GM23338 (cell line): ENCODE data around the gene FUT8. TPM values are rescaled to one million over a fixed set of nuclear protein-coding genes. Genes with fewer than 3 reads are reported as not detected.

Experiments used
- ATAC-seq: fragments of 200-7000 bp; cut with Tn5 transposase; 3 replicates; pipeline ENCODE4 v1.9.1; 2020
- DNase-seq: peaks from one replicate; pipeline ENCODE4 v3.0.0-alpha.2; 2015; ENCODE audit warnings: low spot score
- H2AFZ ChIP-seq: fragments of 200-600 bp; sonication (generic); 2 replicates; pipeline ENCODE4 v1.8.0; 2016; ENCODE audit warnings: antibody characterized with exemption, mild to moderate bottlenecking, moderate library complexity
- H3F3A ChIP-seq: fragments of 200-600 bp; sonication (generic); replicated peaks from 2 replicates; pipeline ENCODE4 v1.8.0; 2017; ENCODE audit warnings: antibody characterized with exemption, mixed run types, low read depth
- H3K27ac ChIP-seq: fragments of 200-600 bp; sonication (generic); 2 replicates; pipeline ENCODE4 v1.6.1; 2016; ENCODE audit warnings: low read depth
- H3K27me3 ChIP-seq: fragments of 200-600 bp; sonication (generic); 2 replicates; pipeline ENCODE4 v1.8.0; 2016; ENCODE audit warnings: mild to moderate bottlenecking, mixed run types, moderate library complexity; ENCODE audit not compliant: insufficient read depth
- H3K36me3 ChIP-seq: fragments of 200-600 bp; sonication (generic); 2 replicates; pipeline ENCODE4 v1.8.0; 2016; ENCODE audit warnings: mild to moderate bottlenecking; ENCODE audit not compliant: insufficient read depth
- H3K4me1 ChIP-seq: fragments of 200-600 bp; sonication (generic); 2 replicates; pipeline ENCODE4 v1.8.0; 2016; ENCODE audit warnings: mild to moderate bottlenecking, moderate library complexity; ENCODE audit not compliant: insufficient read depth
- H3K4me2 ChIP-seq: fragments of 200-600 bp; sonication (generic); 2 replicates; pipeline ENCODE4 v1.7.1; 2017; ENCODE audit warnings: mixed run types
- H3K4me3 ChIP-seq: fragments of 200-600 bp; sonication (generic); 2 replicates; pipeline ENCODE4 v1.6.1; 2016; ENCODE audit warnings: mixed run types
- H3K79me2 ChIP-seq: fragments of 200-600 bp; sonication (generic); replicated peaks from 2 replicates; pipeline ENCODE4 v1.8.0; 2017; ENCODE audit warnings: mild to moderate bottlenecking; ENCODE audit not compliant: insufficient read depth
- H3K9me2 ChIP-seq: fragments of 200-600 bp; sonication (generic); 2 replicates; pipeline ENCODE4 v1.8.0; 2017; ENCODE audit not compliant: insufficient read depth
- H4K20me1 ChIP-seq: fragments of 200-600 bp; sonication (generic); replicated peaks from 2 replicates; pipeline ENCODE4 v1.8.0; 2017; ENCODE audit warnings: mild to moderate bottlenecking; ENCODE audit not compliant: insufficient read depth
- H3K27ac Mint-ChIP-seq: 2 replicates; pipeline ENCODE4 v1.8.0; 2020; ENCODE audit warnings: inconsistent platforms, mild to moderate bottlenecking, moderate library complexity, mixed read lengths
- H3K27me3 Mint-ChIP-seq: 3 replicates; pipeline ENCODE4 v1.8.0; 2022; ENCODE audit warnings: low read depth, mild to moderate bottlenecking, moderate library complexity, mixed read lengths, inconsistent platforms; ENCODE audit not compliant: insufficient read depth, poor library complexity
- H3K36me3 Mint-ChIP-seq: 3 replicates; pipeline ENCODE4 v1.8.0; 2021; ENCODE audit warnings: low read depth, mild to moderate bottlenecking, inconsistent platforms, moderate library complexity, mixed read lengths
- H3K4me1 Mint-ChIP-seq: 3 replicates; pipeline ENCODE4 v1.8.0; 2020; ENCODE audit warnings: mild to moderate bottlenecking, inconsistent platforms, mixed read lengths
- H3K4me3 Mint-ChIP-seq: 3 replicates; pipeline ENCODE4 v1.8.0; 2021; ENCODE audit warnings: moderate library complexity, mild to moderate bottlenecking, inconsistent platforms, mixed read lengths
- H3K9me3 Mint-ChIP-seq: 3 replicates; pipeline ENCODE4 v1.8.0; 2020; ENCODE audit warnings: moderate library complexity, mild to moderate bottlenecking, inconsistent platforms, mixed read lengths
- CREB1 ChIP-seq: fragments of 250-450 bp; sonication (Bioruptor Pico); IDR thresholded peaks from 2 replicates; pipeline ENCODE4 v1.5.0; 2020; ENCODE audit warnings: low read depth, mild to moderate bottlenecking, moderate library complexity
- CTCF ChIP-seq, 2 experiments: fragments of 200-600 bp in 1 of 2; sonication (generic) in 1 of 2; conservative IDR thresholded peaks; 2 replicates each; pipeline versions ENCODE4 v1.5.1 to v1.6.1; 2016 to 2017; ENCODE audit warnings: antibody characterized with exemption in 2 of 2, low read depth in 2 of 2, mild to moderate bottlenecking in 2 of 2, moderate library complexity in 1 of 2
- ETS1 ChIP-seq: IDR thresholded peaks from 2 replicates; pipeline ENCODE4 v1.6.1; 2016; ENCODE audit warnings: antibody characterized with exemption
- EZH2phosphoT487 ChIP-seq: fragments of 200-600 bp; sonication (generic); IDR thresholded peaks from one replicate; pipeline ENCODE4 v1.8.1; 2018; ENCODE audit warnings: antibody characterized with exemption; ENCODE audit not compliant: unreplicated experiment
- NANOG ChIP-seq: IDR thresholded peaks from 2 replicates; pipeline ENCODE4 v1.6.1; 2016; ENCODE audit warnings: antibody characterized with exemption, borderline replicate concordance
- POLR2AphosphoS5 ChIP-seq: IDR thresholded peaks from 2 replicates; pipeline ENCODE4 v1.6.1; 2016; ENCODE audit warnings: antibody characterized with exemption, low read depth
- REST ChIP-seq: IDR thresholded peaks from one replicate; pipeline ENCODE4 v1.6.1; 2018; ENCODE audit warnings: antibody characterized with exemption; ENCODE audit not compliant: unreplicated experiment
- STAT1 ChIP-seq: IDR thresholded peaks from one replicate; pipeline ENCODE4 v1.6.1; 2016; ENCODE audit warnings: antibody characterized with exemption; ENCODE audit not compliant: unreplicated experiment
- ZNF114 ChIP-seq: fragments of 250-450 bp; sonication (Bioruptor Pico); IDR thresholded peaks from 2 replicates; pipeline ENCODE4 v1.5.0; 2020; ENCODE audit warnings: mild to moderate bottlenecking, moderate library complexity
- ZNF331 ChIP-seq: fragments of 250-450 bp; sonication (Bioruptor Pico); IDR thresholded peaks from 2 replicates; pipeline ENCODE4 v1.5.0; 2020; ENCODE audit warnings: low read depth, mild to moderate bottlenecking, moderate library complexity
- ZNF462 ChIP-seq: fragments of 250-450 bp; sonication (Bioruptor Pico); IDR thresholded peaks from 2 replicates; pipeline ENCODE4 v1.5.0; 2020; ENCODE audit warnings: mild to moderate bottlenecking, moderate library complexity
- polyA plus RNA-seq: library from polyadenylated mRNA; unstranded; fragments of >200 nt; fragmentation: Nextera tagmentation; extraction: Ambion mirVana; gene quantifications from 2 replicates; pipeline ENCODE4 v1.2.1, GENCODE V29; 2016
- total RNA-seq: library from RNA; depleted of rRNA; stranded (reverse); fragments of >200 nt; shearing (Covaris generic); gene quantifications from 2 replicates; pipeline ENCODE4 v1.2.3, GENCODE V29; 2014

The FUT8 gene
- total and polyA plus RNA-seq, 2 experiments from 2014 or later, result 8.2 to 23.2 TPM

- DNase-seq (peak; percentile 30), ATAC-seq (peak; percentile 75)
- H3K4me3 Mint-ChIP-seq, result no peak overlapping the region
- no peaks in the 10 kb centered on the region for H3K36me3 Mint-ChIP-seq
- no peaks in the 10 kb centered on the region; the same call in 2 of the 3 replicates for H3K9me3 Mint-ChIP-seq
- Histone ChIP-seq H4K20me1 (no peaks in the 10 kb centered on the region), H3F3A (no peaks in the 10 kb centered on the region), H3K36me3 (no peaks in the 10 kb centered on the region), H3K79me2 (no peaks in the 10 kb centered on the region), H2AFZ (peak overlapping the region; percentile 78), H3K27ac (no peak overlapping the region), H3K4me2 (no peak overlapping the region), H3K4me3 (no peak overlapping the region), H3K9me2 (no peaks in the 10 kb centered on the region), H3K4me1 (peaks cover 10% of the 10 kb centered on the region), H3K27me3 (no peaks in the 10 kb centered on the region)
- TF ChIP-seq REST (no peak), ZNF331 (no peak), CREB1 (CRISPR knock-in tag) (no peak), NANOG (no peak), ETS1 (no peak), CTCF (conservative IDR thresholded peaks at IDR 0.05; ENCODE audit: low read depth in 2 of 2) (no peak), ZNF114 (CRISPR knock-in tag) (no peak), EZH2phosphoT487 (no peak), POLR2AphosphoS5 (no peak), STAT1 (no peak), ZNF462 (CRISPR knock-in tag) (no peak)
- no peak overlapping the region for H3K27ac Mint-ChIP-seq
- H3K27me3 Mint-ChIP-seq, result no peaks in the 10 kb centered on the region
- H3K4me1 Mint-ChIP-seq, result peaks cover 19% of the 10 kb centered on the region
Measured at GRCh38 chr14:65373016-65373670, 39.4 kb upstream of the FUT8 start.
